ENCODE measurements around the gene OTX2. TPM values are rescaled to one million over a fixed set of nuclear protein-coding genes. Genes with fewer than 3 reads are reported as not detected.

OTX2 gene
- total RNA-seq, 6 experiments from 2014 or later, result not detected

- ATAC-seq, result no peak
- DNase-seq, result no peak
- Histone ChIP-seq H3K4me3 (no peak overlapping the region), H3K27ac (no peak overlapping the region), H3K36me3 (no peaks in the 10 kb centered on the region), H3K4me1 (peaks cover 0 to 10% (median 0%) of the 10 kb centered on the region in 4 donors), H3K9me3 (no peaks in the 10 kb centered on the region), H3K27me3 (peaks cover 17 to 45% of the 10 kb centered on the region in 2 donors)
- TF ChIP-seq POLR2A (IDR thresholded peaks at IDR 0.05) (no peak), CTCF (IDR thresholded peaks at IDR 0.05) (no peak)
- 8% methylated on average over 9 of the region's 9 CpGs for WGBS (ENCODE audit: insufficient coverage, low coverage, low lambda C conversion rate, missing lambda C conversion rate)
- intact Hi-C loops (cut with DNase I), result no loop called here
Observed at GRCh38 chr14:56805992-56806727, 4.1 kb downstream of the OTX2 start.

GRCh38 chr14:56805201-56805991, 4.9 kb downstream of the OTX2 start:
- 6% methylated on average over 13 of the region's 18 CpGs for WGBS (ENCODE audit: insufficient coverage, low coverage, low lambda C conversion rate, missing lambda C conversion rate)
- Histone ChIP-seq H3K27ac (no peak overlapping the region), H3K4me3 (no peak overlapping the region), H3K27me3 (peaks cover 17 to 37% of the 10 kb centered on the region in 2 donors), H3K4me1 (peaks cover 0 to 10% (median 0%) of the 10 kb centered on the region in 4 donors), H3K9me3 (no peaks in the 10 kb centered on the region), H3K36me3 (no peaks in the 10 kb centered on the region)
- DNase-seq, result no peak
- no peak for ATAC-seq
- intact Hi-C loops (cut with DNase I), result no loop called here
- no peak for TF ChIP-seq CTCF (IDR thresholded peaks at IDR 0.05)
- no peak for TF ChIP-seq POLR2A (IDR thresholded peaks at IDR 0.05)

DNA sequence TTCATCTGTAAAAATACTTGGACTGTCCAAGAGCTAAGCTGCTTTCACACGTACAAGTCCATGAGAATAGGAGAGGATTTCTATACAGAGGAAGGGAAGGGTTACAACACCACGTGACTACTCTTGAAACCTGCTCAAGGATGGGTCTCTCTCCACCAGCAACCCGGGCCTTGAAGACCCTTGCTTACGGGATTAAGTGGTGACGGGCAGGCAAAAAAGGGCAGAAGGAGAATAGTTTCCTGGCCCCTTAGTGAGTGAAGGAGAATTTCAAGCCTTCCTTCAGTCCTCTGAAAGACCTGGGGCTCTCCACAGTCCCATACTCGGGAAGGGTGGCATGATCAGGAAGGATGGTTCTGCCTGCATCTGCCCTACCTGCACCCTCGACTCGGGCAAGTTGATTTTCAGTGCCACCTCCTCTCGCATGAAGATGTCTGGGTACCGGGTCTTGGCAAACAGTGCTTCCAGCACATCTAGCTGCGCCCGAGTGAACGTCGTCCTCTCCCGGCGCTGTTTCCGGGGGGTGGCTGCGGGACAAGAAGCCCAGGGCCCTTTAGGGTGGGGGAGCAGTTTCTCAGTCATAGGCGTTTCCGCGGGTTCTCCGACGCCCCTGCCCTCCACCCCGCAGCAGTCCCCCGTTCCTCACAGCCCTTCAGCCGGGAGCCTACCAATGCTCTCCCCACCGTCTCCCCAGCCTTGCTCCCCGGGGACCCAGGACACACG, 6.3 kb downstream of the OTX2 start:
- TF ChIP-seq CTCF (IDR thresholded peaks at IDR 0.05), result no peak
- TF ChIP-seq POLR2A (IDR thresholded peaks at IDR 0.05), result no peak
- WGBS (ENCODE audit: insufficient coverage, low coverage, low lambda C conversion rate, missing lambda C conversion rate), result 11% methylated on average over 10 of the region's 29 CpGs
- no peaks in the 10 kb centered on the region for H3K36me3 ChIP-seq
- ATAC-seq, result no peak
- H3K4me1 ChIP-seq, result peaks cover 0 to 8% (median 0%) of the 10 kb centered on the region in 4 donors
- no peak overlapping the region for H3K27ac ChIP-seq
- H3K27me3 ChIP-seq, result peaks cover 15 to 32% of the 10 kb centered on the region in 2 donors
- no peak for DNase-seq
- H3K4me3 ChIP-seq, result no peak overlapping the region
- intact Hi-C loops (cut with DNase I), result no loop called here
- H3K9me3 ChIP-seq, result no peaks in the 10 kb centered on the region

- peaks cover 10 to 36% of the 10 kb centered on the region in 2 donors for H3K27me3 ChIP-seq
- intact Hi-C loops (cut with DNase I), result no loop called here
Observed at GRCh38 chr14:56801920-56802319, 8.4 kb downstream of the OTX2 start.

More at GRCh38 chr14:56801920-56802319, 8.4 kb downstream of the OTX2 start:
- no peaks in the 10 kb centered on the region for H3K36me3 ChIP-seq
- ATAC-seq (no peak), DNase-seq (no peak)
- peaks cover 0 to 5% (median 0%) of the 10 kb centered on the region in 4 donors for H3K4me1 ChIP-seq
- no peaks in the 10 kb centered on the region for H3K9me3 ChIP-seq
- no peak overlapping the region for H3K4me3 ChIP-seq
- no peak for TF ChIP-seq POLR2A (IDR thresholded peaks at IDR 0.05)
- no peak for TF ChIP-seq CTCF (IDR thresholded peaks at IDR 0.05)
- WGBS (ENCODE audit: insufficient coverage, low coverage, low lambda C conversion rate, missing lambda C conversion rate), result 21% methylated on average over 3 of the region's 3 CpGs
- H3K27ac ChIP-seq, result no peak overlapping the region
